GM21447 (cell line): ENCODE results near the gene ZNF398.

Experiments
- ATAC-seq: cut with Tn5 transposase; IDR thresholded peaks from one replicate; pipeline ENCODE4 v1.9.1; 2021; ENCODE audit not compliant: unreplicated experiment

ZNF398 gene

GRCh38 chr7:149147752-149148653 is 750 bp downstream of the ZNF398 start:
- peak; percentile 27 for ATAC-seq

- no peak for ATAC-seq
These were observed 3.7 kb downstream of the ZNF398 start for GRCh38 chr7:149150981-149151380.

- ATAC-seq = no peak
These were observed 6.1 kb downstream of the ZNF398 start for GRCh38 chr7:149153346-149153745.

- ATAC-seq = no peak
These were observed 6.8 kb downstream of the ZNF398 start for GRCh38 chr7:149154056-149154455.

- no peak for ATAC-seq
These were observed 9.6 kb downstream of the ZNF398 start for GRCh38 chr7:149156898-149157297.

GRCh38 chr7:149161241-149161848 is 14.1 kb downstream of the ZNF398 start:
- ATAC-seq = no peak

- no peak for ATAC-seq
These were observed 18.9 kb downstream of the ZNF398 start for GRCh38 chr7:149166142-149166541.

GRCh38 chr7:149166630-149167352 is 19.5 kb downstream of the ZNF398 start:
- no peak for ATAC-seq

GRCh38 chr7:149171892-149172533 is 24.8 kb downstream of the ZNF398 start:
- no peak for ATAC-seq

- no peak for ATAC-seq
These were observed 25.3 kb downstream of the ZNF398 start for GRCh38 chr7:149172534-149172920.

GRCh38 chr7:149175150-149175549 is 27.9 kb downstream of the ZNF398 start:
- no peak for ATAC-seq

- no peak for ATAC-seq
These were observed 32.0 kb downstream of the ZNF398 start for GRCh38 chr7:149179241-149179640.

- no peak for ATAC-seq
These were observed 33.6 kb downstream of the ZNF398 start for GRCh38 chr7:149180722-149181449.

GRCh38 chr7:149181450-149181790 is 34.2 kb downstream of the ZNF398 start:
- ATAC-seq = no peak

GRCh38 chr7:149184274-149184673 is 37.0 kb downstream of the ZNF398 start:
- ATAC-seq = no peak

- ATAC-seq = no peak
These were observed 41.0 kb downstream of the ZNF398 start for GRCh38 chr7:149188213-149188612.

- no peak for ATAC-seq
These were observed 41.5 kb downstream of the ZNF398 start for GRCh38 chr7:149188637-149189259.

GRCh38 chr7:149191851-149192250 is 44.6 kb downstream of the ZNF398 start:
- no peak for ATAC-seq

- no peak for ATAC-seq
These were observed 47.5 kb downstream of the ZNF398 start for GRCh38 chr7:149194799-149195179.
